WERI-Rb-1 (cell line): ENCODE data around the gene MECP2.

Experiments
- DNase-seq: peaks from one replicate; pipeline ENCODE4 v3.0.0-alpha.2; 2020
- H3K27ac ChIP-seq: fragments of 250-450 bp; sonication (Bioruptor Pico); 2 replicates; pipeline ENCODE4 v1.5.1; 2020; ENCODE audit warnings: mild to moderate bottlenecking, moderate library complexity
- H3K27me3 ChIP-seq: fragments of 250-450 bp; sonication (Bioruptor Pico); 2 replicates; pipeline ENCODE4 v1.5.1; 2021; ENCODE audit warnings: mild to moderate bottlenecking, low read depth, moderate library complexity; ENCODE audit not compliant: insufficient read depth, severe bottlenecking
- H3K36me3 ChIP-seq: fragments of 250-450 bp; sonication (Bioruptor Pico); 2 replicates; pipeline ENCODE4 v1.5.1; 2020; ENCODE audit warnings: mild to moderate bottlenecking, moderate library complexity
- H3K4me3 ChIP-seq: 2 replicates; pipeline ENCODE4 v1.5.1; 2011; ENCODE audit warnings: low read depth, mild to moderate bottlenecking, control low read depth, low read length
- H3K9me3 ChIP-seq: fragments of 250-450 bp; sonication (Bioruptor Pico); 2 replicates; pipeline ENCODE4 v1.5.1; 2021; ENCODE audit warnings: mild to moderate bottlenecking, moderate library complexity; ENCODE audit not compliant: severe bottlenecking
- TF ChIP-seq, protein P1 (sequence below): IDR thresholded peaks from 2 replicates; pipeline ENCODE4 v1.5.1; 2011; ENCODE audit warnings: low read depth, mild to moderate bottlenecking, control low read depth, inconsistent platforms, low read length

The MECP2 gene

DNA sequence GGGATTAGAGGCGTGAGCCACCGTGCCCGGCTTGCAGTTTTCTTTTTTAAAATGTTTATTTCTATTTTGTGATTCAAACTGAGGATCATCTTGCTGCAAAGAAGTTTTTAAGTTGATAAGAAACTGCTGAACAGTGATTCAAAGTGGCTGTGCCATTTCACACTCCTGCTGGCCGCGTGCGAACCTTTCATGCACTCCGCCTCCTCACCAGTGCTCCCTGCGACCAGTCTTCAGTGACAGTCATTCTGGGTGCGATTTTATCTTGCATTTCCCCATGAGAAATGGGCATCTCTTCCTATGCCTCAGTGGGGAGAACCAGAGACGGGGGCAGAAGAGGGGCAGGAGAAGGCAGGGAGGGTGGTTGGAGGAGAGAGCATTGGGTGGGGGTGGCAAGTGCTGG lies 103.5 kb downstream of the MECP2 start:
- no peak for DNase-seq
- Histone ChIP-seq H3K4me3 (no peak overlapping the region), H3K9me3 (no peaks in the 10 kb centered on the region), H3K27ac (no peak overlapping the region), H3K27me3 (peaks cover 7% of the 10 kb centered on the region), H3K36me3 (no peaks in the 10 kb centered on the region)
- TF ChIP-seq, protein P1, sequence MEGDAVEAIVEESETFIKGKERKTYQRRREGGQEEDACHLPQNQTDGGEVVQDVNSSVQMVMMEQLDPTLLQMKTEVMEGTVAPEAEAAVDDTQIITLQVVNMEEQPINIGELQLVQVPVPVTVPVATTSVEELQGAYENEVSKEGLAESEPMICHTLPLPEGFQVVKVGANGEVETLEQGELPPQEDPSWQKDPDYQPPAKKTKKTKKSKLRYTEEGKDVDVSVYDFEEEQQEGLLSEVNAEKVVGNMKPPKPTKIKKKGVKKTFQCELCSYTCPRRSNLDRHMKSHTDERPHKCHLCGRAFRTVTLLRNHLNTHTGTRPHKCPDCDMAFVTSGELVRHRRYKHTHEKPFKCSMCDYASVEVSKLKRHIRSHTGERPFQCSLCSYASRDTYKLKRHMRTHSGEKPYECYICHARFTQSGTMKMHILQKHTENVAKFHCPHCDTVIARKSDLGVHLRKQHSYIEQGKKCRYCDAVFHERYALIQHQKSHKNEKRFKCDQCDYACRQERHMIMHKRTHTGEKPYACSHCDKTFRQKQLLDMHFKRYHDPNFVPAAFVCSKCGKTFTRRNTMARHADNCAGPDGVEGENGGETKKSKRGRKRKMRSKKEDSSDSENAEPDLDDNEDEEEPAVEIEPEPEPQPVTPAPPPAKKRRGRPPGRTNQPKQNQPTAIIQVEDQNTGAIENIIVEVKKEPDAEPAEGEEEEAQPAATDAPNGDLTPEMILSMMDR = no peak

DNA sequence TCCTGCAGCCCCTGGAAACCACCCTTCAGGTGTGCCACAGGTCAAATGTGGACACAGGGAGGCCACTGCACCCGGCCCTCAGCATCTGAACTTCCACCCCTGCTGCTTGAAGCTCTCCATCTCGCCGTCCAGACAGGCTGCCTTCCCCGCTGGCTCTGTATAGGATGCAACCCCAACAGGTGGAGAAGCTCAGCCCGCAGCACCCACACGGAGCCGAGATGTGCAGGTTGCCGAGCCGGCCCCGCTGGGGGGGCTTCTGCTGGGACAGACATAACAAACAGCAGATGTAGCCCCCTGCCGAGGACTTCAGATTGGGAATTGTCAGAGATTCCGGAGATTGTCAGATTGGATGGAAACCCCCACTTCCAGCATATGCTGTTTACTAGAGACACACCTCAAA lies 104.4 kb downstream of the MECP2 start:
- DNase-seq = no peak
- TF ChIP-seq, protein P1 = no peak

GRCh38 chrX:153992180-153992579 lies 105.3 kb downstream of the MECP2 start:
- DNase-seq = no peak
- H3K27me3 ChIP-seq = peaks cover 7% of the 10 kb centered on the region
- H3K27ac ChIP-seq = no peak overlapping the region
- H3K4me3 ChIP-seq = no peak overlapping the region
- H3K9me3 ChIP-seq = no peaks in the 10 kb centered on the region
- TF ChIP-seq, protein P1 = no peak
- H3K36me3 ChIP-seq = no peaks in the 10 kb centered on the region

More for the DNA sequence above, 104.4 kb downstream of the MECP2 start:
- Histone ChIP-seq H3K9me3 (no peaks in the 10 kb centered on the region), H3K36me3 (no peaks in the 10 kb centered on the region), H3K4me3 (no peak overlapping the region), H3K27me3 (peaks cover 7% of the 10 kb centered on the region), H3K27ac (no peak overlapping the region)

- TF ChIP-seq, protein P1 = no peak
- no peaks in the 10 kb centered on the region for H3K36me3 ChIP-seq
- no peak overlapping the region for H3K27ac ChIP-seq
These were observed 106.4 kb downstream of the MECP2 start for GRCh38 chrX:153991013-153991580.

GRCh38 chrX:153989973-153990655 lies 107.4 kb downstream of the MECP2 start:
- Histone ChIP-seq H3K27ac (no peak overlapping the region), H3K36me3 (no peaks in the 10 kb centered on the region), H3K27me3 (peaks cover 13% of the 10 kb centered on the region), H3K4me3 (no peak overlapping the region), H3K9me3 (no peaks in the 10 kb centered on the region)
- TF ChIP-seq, protein P1 = no peak
- no peak for DNase-seq

More at GRCh38 chrX:153991013-153991580, 106.4 kb downstream of the MECP2 start:
- Histone ChIP-seq H3K27me3 (peaks cover 10% of the 10 kb centered on the region), H3K9me3 (no peaks in the 10 kb centered on the region), H3K4me3 (no peak overlapping the region)
- no peak for DNase-seq

- Histone ChIP-seq H3K36me3 (no peaks in the 10 kb centered on the region), H3K27ac (no peak overlapping the region), H3K9me3 (no peaks in the 10 kb centered on the region), H3K27me3 (peaks cover 24% of the 10 kb centered on the region), H3K4me3 (no peak overlapping the region)
- no peak for DNase-seq
- TF ChIP-seq, protein P1 = no peak
These were observed 109.0 kb downstream of the MECP2 start for GRCh38 chrX:153988493-153988892.
